HepG2 (cell line): ENCODE measurements around the gene EPB41L5. TPM values are rescaled to one million over a fixed set of nuclear protein-coding genes. Genes with fewer than 3 reads are reported as not detected.
"Not testable (repeated sequence)": the region's sequence is repeated elsewhere in the genome, so short reads cannot be mapped to it uniquely, and the experiment has no call there.

Experiments
- ATAC-seq: fragments of 200-7000 bp; cut with Tn5 transposase; 3 replicates; pipeline ENCODE4 v1.9.1; 2020; ENCODE audit warnings: mild to moderate bottlenecking, moderate library complexity
- BruUV-seq: library from RNA; stranded (reverse); fragments of 400-500 nt; replicated peaks from 2 replicates; lab custom pipeline; 2021; lab: Mats Ljungman, UMichigan
- CTCF ChIA-PET: fragments of 300-600 bp; formaldehyde crosslinking; extraction: SDS; loops from one replicate; lab custom pipeline; 2021; ENCODE audit warnings: low total read pairs, inconsistent platforms, low intra/inter-chr PET ratio; lab: Yijun Ruan, JAX
- POLR2A ChIA-PET: fragments of 350-600 bp; sonication (Branson Sonifier 250); formaldehyde crosslinking; loops from one replicate; lab custom pipeline; 2020; ENCODE audit warnings: antibody characterized with exemption, inconsistent platforms; lab: Yijun Ruan, JAX
- DNase-seq: peaks from one replicate; pipeline ENCODE4 v3.0.0-alpha.2; 2015; ENCODE audit warnings: low spot score
- FAIRE-seq: peaks from 3 replicates; lab custom pipeline; 2011; peaks lifted over from hg19 to GRCh38; lab: Jason Lieb, UNC
- H2AFZ ChIP-seq: one replicate; pipeline ENCODE4 v1.6.1; 2011; ENCODE audit warnings: low read length, inconsistent platforms
- H3K27ac ChIP-seq: fragments of 300-600 bp; 3 replicates; pipeline ENCODE4 v1.8.0; 2011; ENCODE audit warnings: mixed run types, mild to moderate bottlenecking, mixed read lengths, low read length, inconsistent platforms; ENCODE audit not compliant: insufficient read depth; ENCODE audit errors: extremely low read length
- H3K27me3 ChIP-seq, 2 experiments: fragments of 200-600 bp in 1 of 2; 2 replicates in 1 of 2; 3 replicates in 1 of 2; pipeline versions ENCODE4 v1.6.0 to v1.8.0; 2011; ENCODE audit warnings: low read length in 2 of 2, mild to moderate bottlenecking in 2 of 2, moderate library complexity in 2 of 2, inconsistent platforms in 1 of 2; ENCODE audit not compliant: insufficient read depth in 2 of 2, control insufficient read depth in 1 of 2
- H3K36me3 ChIP-seq, 2 experiments: fragments of 200-600 bp in 1 of 2; replicated peaks in 1 of 2; 2 replicates in 1 of 2; 3 replicates in 1 of 2; pipeline versions ENCODE4 v1.5.1 to v1.8.0; 2011; ENCODE audit warnings: low read length in 2 of 2, inconsistent platforms in 1 of 2; ENCODE audit not compliant: insufficient read depth in 2 of 2, control insufficient read depth in 1 of 2
- H3K4me1 ChIP-seq: 2 replicates; pipeline ENCODE4 v1.5.1; 2012; ENCODE audit warnings: low read length, inconsistent platforms; ENCODE audit not compliant: insufficient read depth
- H3K4me2 ChIP-seq: 2 replicates; pipeline ENCODE4 v1.6.0; 2011; ENCODE audit warnings: low read depth, low read length, inconsistent platforms
- H3K4me3 ChIP-seq, 3 experiments: fragments of 200-600 bp in 1 of 3; sonication (generic), shearing (Covaris generic) in 1 of 3; replicated peaks in 1 of 3; 2 replicates each; pipeline ENCODE4 v1.5.1; 2011 to 2016; ENCODE audit warnings: low read length in 3 of 3, inconsistent platforms in 2 of 3, low read depth in 2 of 3, mild to moderate bottlenecking in 2 of 3, control low read depth in 1 of 3, mixed read lengths in 1 of 3; ENCODE audit not compliant: insufficient read depth in 1 of 3
- H3K79me2 ChIP-seq: one replicate; pipeline ENCODE4 v1.6.1; 2011; ENCODE audit warnings: low read length, inconsistent platforms; ENCODE audit not compliant: insufficient read depth
- H3K9ac ChIP-seq: 2 replicates; pipeline ENCODE4 v1.6.0; 2011; ENCODE audit warnings: mild to moderate bottlenecking, low read depth, low read length, inconsistent platforms; ENCODE audit not compliant: insufficient read depth
- H3K9me3 ChIP-seq: 2 replicates; pipeline ENCODE4 v1.5.1; 2012; ENCODE audit warnings: mild to moderate bottlenecking, low read length
- H4K20me1 ChIP-seq: 2 replicates; pipeline ENCODE4 v1.6.0; 2011; ENCODE audit warnings: inconsistent platforms, mild to moderate bottlenecking, low read length, moderate library complexity; ENCODE audit not compliant: insufficient read depth
- IRX3 ChIP-seq: sonication (generic); formaldehyde crosslinking; IDR thresholded peaks from 2 replicates; pipeline ENCODE4 v1.8.1; 2023; ENCODE audit warnings: mild to moderate bottlenecking, low read depth, missing genetic modification reagents, borderline replicate concordance
- MTA1 ChIP-seq: sonication (generic); formaldehyde crosslinking; IDR thresholded peaks from 2 replicates; pipeline ENCODE4 v1.4.0; 2020; ENCODE audit warnings: missing genetic modification reagents, mild to moderate bottlenecking, borderline replicate concordance
- NR0B2 ChIP-seq: sonication (generic); formaldehyde crosslinking; IDR thresholded peaks from 2 replicates; pipeline ENCODE4 v1.4.0; 2020; ENCODE audit warnings: mild to moderate bottlenecking, missing genetic modification reagents
- NRL ChIP-seq: sonication (generic); formaldehyde crosslinking; IDR thresholded peaks from 2 replicates; pipeline ENCODE4 v1.5.0; 2020; ENCODE audit warnings: missing genetic modification reagents, mild to moderate bottlenecking, moderate library complexity, borderline replicate concordance
- PHF20 ChIP-seq: sonication (generic); formaldehyde crosslinking; IDR thresholded peaks from 2 replicates; pipeline ENCODE4 v1.5.0; 2020; ENCODE audit warnings: mild to moderate bottlenecking, missing genetic modification reagents
- SIX4 ChIP-seq: sonication (generic); formaldehyde crosslinking; IDR thresholded peaks from 2 replicates; pipeline ENCODE4 v1.4.0; 2020; ENCODE audit warnings: missing genetic modification reagents
- ZNF691 ChIP-seq: sonication (generic); formaldehyde crosslinking; IDR thresholded peaks from 2 replicates; pipeline ENCODE4 v1.4.0; 2020; ENCODE audit warnings: missing genetic modification reagents, low read depth, mild to moderate bottlenecking, borderline replicate concordance
- ZNF740 ChIP-seq: sonication (generic); formaldehyde crosslinking; IDR thresholded peaks from 2 replicates; pipeline ENCODE4 v1.4.0; 2020; ENCODE audit warnings: missing genetic modification reagents
- WGBS: methylation state at CpG from one replicate; pipeline ENCODE4 v1.1.6; 2017; ENCODE audit warnings: low lambda C conversion rate; 5-methylcytosine and 5-hydroxymethylcytosine counted together
- in situ Hi-C: cut with HindIII; loops from 2 replicates; pipeline ENCODE4 v1.10.0; 2017; ENCODE audit warnings: low pct_unique_long_range_greater_than_20kb; ENCODE audit not compliant: extremely low pct_ligation_motif_present
- intact Hi-C: fragments of 100-400 bp; cut with micrococcal nuclease; formaldehyde crosslinking; loops from one replicate; pipeline ENCODE4 v1.10.0; 2022; ENCODE audit not compliant: unreplicated experiment
- polyA plus RNA-seq, 8 experiments: library from polyadenylated mRNA; depleted of rRNA in 3 of 8; stranded (reverse) in 7 of 8; unstranded in 1 of 8; fragments of >200 nt; fragmentation: Illumina TruSeq in 4 of 8; extraction: Trizol in 4 of 8; gene quantifications; 2 replicates each; pipeline versions ENCODE4 v1.2.1 to v1.2.3, GENCODE V29; 2011 to 2016; ENCODE audit warnings: low read depth in 4 of 8, missing spikeins in 1 of 8, mixed read lengths in 1 of 8; ENCODE audit not compliant: insufficient read depth in 1 of 8
- total RNA-seq, 5 experiments: library from RNA; depleted of rRNA; stranded (reverse); fragments of >200 nt; fragmentation: Illumina TruSeq; extraction: Trizol; gene quantifications; 2 replicates each; pipeline ENCODE4 v1.2.3, GENCODE V29; 2016; ENCODE audit warnings: low read depth in 1 of 5

The EPB41L5 gene
- total and polyA plus RNA-seq, 2 of the 13 experiments (the other 11 are each of a cell fraction or from before 2014, with no cell fraction given), result 40.5 to 47.5 TPM

GRCh38 chr2:120042359-120042758, 29.5 kb downstream of the EPB41L5 start (continued):
- TF ChIP-seq SIX4 (CRISPR knock-in tag) (no peak), ZNF740 (CRISPR knock-in tag) (no peak), ZNF691 (CRISPR knock-in tag) (no peak), PHF20 (CRISPR knock-in tag) (no peak), NR0B2 (CRISPR knock-in tag) (no peak)

GRCh38 chr2:120044336-120044735, 31.5 kb downstream of the EPB41L5 start:
- peaks cover 3 to 32% of the 10 kb centered on the region in 2 experiments; a peak in 4 of 5 replicates for H3K36me3 ChIP-seq
- no peak overlapping the region for H3K9ac ChIP-seq
- peaks cover 11% of the 10 kb centered on the region for H3K79me2 ChIP-seq
- DNase-seq, result no peak
- intact Hi-C loops (no loop called here), in situ Hi-C loops (no loop called here)
- no TSS peak for BruUV-seq
- CTCF ChIA-PET, result no interaction called here
- H3K4me3 ChIP-seq, result no peak overlapping the region
- H2AFZ ChIP-seq, result no peak overlapping the region
- no peak overlapping the region for H3K27ac ChIP-seq
- H4K20me1 ChIP-seq, result no peaks in the 10 kb centered on the region
- POLR2A ChIA-PET, result no interaction called here
- peaks cover 7% of the 10 kb centered on the region for H3K4me1 ChIP-seq
- no peak for ATAC-seq
- H3K4me2 ChIP-seq, result no peak overlapping the region
- no peak for FAIRE-seq
- no peaks in the 10 kb centered on the region for H3K27me3 ChIP-seq
- no peak for TF ChIP-seq MTA1
- no peak for TF ChIP-seq IRX3
- no peak for TF ChIP-seq NRL
- peaks cover 8% of the 10 kb centered on the region for H3K9me3 ChIP-seq

- peaks cover 3 to 32% of the 10 kb centered on the region in 2 experiments; a peak in 4 of 5 replicates for H3K36me3 ChIP-seq
- in situ Hi-C loops, H3K4me1 ChIP-seq, H3K9me3 ChIP-seq, CTCF ChIA-PET, BruUV-seq, H3K9ac ChIP-seq, H3K27ac ChIP-seq, H3K4me2 ChIP-seq, H3K27me3 ChIP-seq, DNase-seq, FAIRE-seq, H3K79me2 ChIP-seq, H4K20me1 ChIP-seq, intact Hi-C loops, H2AFZ ChIP-seq, ATAC-seq, POLR2A ChIA-PET, H3K4me3 ChIP-seq: not testable (repeated sequence)
- 98% methylated on average over 4 of the region's 4 CpGs for WGBS
Observed at GRCh38 chr2:120045775-120046174, 32.9 kb downstream of the EPB41L5 start.

GRCh38 chr2:120046252-120046651, 33.4 kb downstream of the EPB41L5 start:
- H3K4me2 ChIP-seq, H3K27ac ChIP-seq, H3K27me3 ChIP-seq, ATAC-seq, H3K4me1 ChIP-seq, H2AFZ ChIP-seq, H4K20me1 ChIP-seq, POLR2A ChIA-PET, DNase-seq, H3K9ac ChIP-seq, intact Hi-C loops, H3K9me3 ChIP-seq, H3K79me2 ChIP-seq, in situ Hi-C loops, BruUV-seq, H3K4me3 ChIP-seq, FAIRE-seq: not testable (repeated sequence)
- peaks cover 3 to 32% of the 10 kb centered on the region in 2 experiments; a peak in 4 of 5 replicates for H3K36me3 ChIP-seq
- CTCF ChIA-PET, result interaction anchor here (0.7 kb wide), 1 partner anchor 252 kb away, joined by 3 read pairs; no protein-coding TSS in a partner anchor
- WGBS, result 97% methylated on average over 2 of the region's 2 CpGs
